CD4-positive, alpha-beta T cell treated with Interferon gamma for 1 hour (primary cell): ENCODE results near the gene PGM5.
"Not testable (repeated sequence)": the region's sequence is repeated elsewhere in the genome, so short reads cannot be mapped to it uniquely, and the experiment has no call there.

Experiments
- DNase-seq: peaks from one replicate; pipeline ENCODE4 v3.0.0-alpha.2; 2020

The PGM5 gene

GRCh38 chr9:68356380-68357118 is at the start of gene PGM5:
Gene PGM5, plus strand, starts transcription at chr9:68356611. Its CDS starts 517 bp downstream, at chr9:68357128.
- peak; percentile 4 for DNase-seq

- DNase-seq: not testable (repeated sequence)
Observed at GRCh38 chr9:68307127-68307526, 49.3 kb upstream of the PGM5 start.

- DNase-seq: not testable (repeated sequence)
Observed at GRCh38 chr9:68307654-68308053, 48.8 kb upstream of the PGM5 start.

- not testable (repeated sequence) for DNase-seq
Observed at GRCh38 chr9:68311208-68311607, 45.2 kb upstream of the PGM5 start.

GRCh38 chr9:68318209-68318608 is 38.2 kb upstream of the PGM5 start:
- DNase-seq: not testable (repeated sequence)

GRCh38 chr9:68323749-68324148 is 32.7 kb upstream of the PGM5 start:
- DNase-seq: not testable (repeated sequence)

- DNase-seq: not testable (repeated sequence)
Observed at GRCh38 chr9:68324518-68324917, 31.9 kb upstream of the PGM5 start.

- DNase-seq: not testable (repeated sequence)
Observed at GRCh38 chr9:68329106-68329505, 27.3 kb upstream of the PGM5 start.

GRCh38 chr9:68330531-68331173 is 25.8 kb upstream of the PGM5 start:
- not testable (repeated sequence) for DNase-seq

- DNase-seq: not testable (repeated sequence)
Observed at GRCh38 chr9:68332122-68332521, 24.3 kb upstream of the PGM5 start.

- DNase-seq: not testable (repeated sequence)
Observed at GRCh38 chr9:68335935-68336334, 20.5 kb upstream of the PGM5 start.

- DNase-seq: not testable (repeated sequence)
Observed at GRCh38 chr9:68336639-68337339, 19.6 kb upstream of the PGM5 start.

GRCh38 chr9:68338000-68338399 is 18.4 kb upstream of the PGM5 start:
- DNase-seq: not testable (repeated sequence)

- not testable (repeated sequence) for DNase-seq
Observed at GRCh38 chr9:68342265-68343025, 14.0 kb upstream of the PGM5 start.

- not testable (repeated sequence) for DNase-seq
Observed at GRCh38 chr9:68343242-68343641, 13.2 kb upstream of the PGM5 start.

GRCh38 chr9:68343992-68344391 is 12.4 kb upstream of the PGM5 start:
- DNase-seq: not testable (repeated sequence)

- not testable (repeated sequence) for DNase-seq
Observed at GRCh38 chr9:68351689-68352088, 4.7 kb upstream of the PGM5 start.

- not testable (repeated sequence) for DNase-seq
Observed at GRCh38 chr9:68355993-68356379, 425 bp upstream of the PGM5 start.

GRCh38 chr9:68357119-68357714 is 806 bp downstream of the PGM5 start:
- DNase-seq: not testable (repeated sequence)

- not testable (repeated sequence) for DNase-seq
Observed at GRCh38 chr9:68366933-68367547, 10.6 kb downstream of the PGM5 start.

GRCh38 chr9:68375789-68376188 is 19.4 kb downstream of the PGM5 start:
- DNase-seq: not testable (repeated sequence)

- not testable (repeated sequence) for DNase-seq
Observed at GRCh38 chr9:68377723-68378122, 21.3 kb downstream of the PGM5 start.
